ENCODE measurements around the gene DSN1. TPM values are rescaled to one million over a fixed set of nuclear protein-coding genes. Genes with fewer than 3 reads are reported as not detected.

Gene DSN1
- total and polyA plus RNA-seq, 2 experiments from 2014 or later = 19.4 to 26.4 TPM

- no peak overlapping the region for H3K4me2 ChIP-seq
- peaks cover 8% of the 10 kb centered on the region; the same call in 1 of the 2 replicates for H4K20me1 ChIP-seq (replicated peaks; ENCODE audit: insufficient read depth)
- DNase-seq (ENCODE audit: low spot score) = no peak
These were observed 47.4 kb downstream of the DSN1 start for GRCh38 chr20:36726168-36726567.

GRCh38 chr20:36720510-36720909 lies 53.1 kb downstream of the DSN1 start:
- Histone ChIP-seq H3K4me3 (no peak overlapping the region), H3K27me3 (ENCODE audit: insufficient read depth) (no peaks in the 10 kb centered on the region), H3K9me2 (ENCODE audit: insufficient read depth) (no peaks in the 10 kb centered on the region), H3K27ac (ENCODE audit: low read depth) (no peak overlapping the region), H3K4me2 (no peak overlapping the region), H2AFZ (no peak overlapping the region), H3K79me2 (replicated peaks; ENCODE audit: insufficient read depth) (no peaks in the 10 kb centered on the region), H4K20me1 (replicated peaks; ENCODE audit: insufficient read depth) (0 out of 2 replicates have a peak, but pooled peaks cover 18% of the 10 kb centered on the region), H3K4me1 (ENCODE audit: insufficient read depth) (no peaks in the 10 kb centered on the region), H3F3A (replicated peaks; ENCODE audit: low read depth) (no peaks in the 10 kb centered on the region), H3K36me3 (ENCODE audit: insufficient read depth) (no peaks in the 10 kb centered on the region)
- Mint-ChIP-seq H3K36me3 (ENCODE audit: low read depth) (no peaks in the 10 kb centered on the region), H3K4me3 (no peak overlapping the region), H3K4me1 (no peaks in the 10 kb centered on the region), H3K27me3 (ENCODE audit: insufficient read depth, low read depth, poor library complexity) (no peaks in the 10 kb centered on the region), H3K27ac (no peak overlapping the region), H3K9me3 (no peaks in the 10 kb centered on the region)
- DNase-seq (ENCODE audit: low spot score) = no peak
- no peak for ATAC-seq
- TF ChIP-seq EZH2phosphoT487 (IDR thresholded peaks at IDR 0.05; ENCODE audit: unreplicated experiment) (no peak), ZNF331 (CRISPR knock-in tag; IDR thresholded peaks at IDR 0.05; ENCODE audit: low read depth) (no peak), JUNB (IDR thresholded peaks at IDR 0.05; ENCODE audit: unreplicated experiment) (no peak), EZH2 (IDR thresholded peaks at IDR 0.05; ENCODE audit: low read depth, unreplicated experiment) (no peak), ZNF462 (CRISPR knock-in tag; IDR thresholded peaks at IDR 0.05) (no peak), NANOG (IDR thresholded peaks at IDR 0.05; ENCODE audit: borderline replicate concordance) (no peak)

More at GRCh38 chr20:36726168-36726567, 47.4 kb downstream of the DSN1 start:
- H3K27me3 Mint-ChIP-seq (ENCODE audit: insufficient read depth, low read depth, poor library complexity) = peaks cover 6% of the 10 kb centered on the region
- 0 out of 2 replicates have a peak, but pooled peaks cover 3% of the 10 kb centered on the region for H3F3A ChIP-seq (replicated peaks; ENCODE audit: low read depth)
- no peak for ATAC-seq
- no peaks in the 10 kb centered on the region for H3K36me3 ChIP-seq (ENCODE audit: insufficient read depth)
- no peaks in the 10 kb centered on the region; the same call in 1 of the 2 replicates for H3K79me2 ChIP-seq (replicated peaks; ENCODE audit: insufficient read depth)
- H3K4me3 Mint-ChIP-seq = no peak overlapping the region
- H3K27ac ChIP-seq (ENCODE audit: low read depth) = 0 out of 2 replicates have a peak overlapping the region, but pooled peaks have one; percentile 26
- TF ChIP-seq CREB1 (CRISPR knock-in tag; IDR thresholded peaks at IDR 0.05; ENCODE audit: low read depth) (no peak), REST (IDR thresholded peaks at IDR 0.05; ENCODE audit: unreplicated experiment) (no peak)
- no peak overlapping the region for H2AFZ ChIP-seq
- no peaks in the 10 kb centered on the region for H3K27me3 ChIP-seq (ENCODE audit: insufficient read depth)
- no peak overlapping the region for H3K4me3 ChIP-seq
- no peaks in the 10 kb centered on the region for H3K4me1 Mint-ChIP-seq
- H3K36me3 Mint-ChIP-seq (ENCODE audit: low read depth) = no peaks in the 10 kb centered on the region
- no peaks in the 10 kb centered on the region for H3K9me3 Mint-ChIP-seq
- H3K27ac Mint-ChIP-seq = no peak overlapping the region
- no peaks in the 10 kb centered on the region for H3K4me1 ChIP-seq (ENCODE audit: insufficient read depth)
- H3K9me2 ChIP-seq (ENCODE audit: insufficient read depth) = no peaks in the 10 kb centered on the region
